DOHH2 (cell line): ENCODE measurements around the gene TRIM74.
"Not testable (repeated sequence)": the region's sequence is repeated elsewhere in the genome, so short reads cannot be mapped to it uniquely, and the experiment has no call there.

Source experiments
- H3F3A ChIP-seq: fragments of 200-600 bp; sonication (generic), shearing (Covaris generic); 2 replicates; pipeline ENCODE4 v1.6.0; 2016; ENCODE audit warnings: antibody characterized with exemption, mild to moderate bottlenecking; ENCODE audit not compliant: control insufficient read depth, insufficient read depth
- H3K27ac ChIP-seq: fragments of 200-600 bp; sonication (generic); 2 replicates; pipeline ENCODE4 v1.5.1; 2014; ENCODE audit warnings: low read depth, mild to moderate bottlenecking, low read length, moderate library complexity
- H3K27me3 ChIP-seq: fragments of 200-600 bp; sonication (generic); 2 replicates; pipeline ENCODE4 v1.6.1; 2014; ENCODE audit warnings: mild to moderate bottlenecking, low read length, mixed read lengths; ENCODE audit not compliant: control insufficient read depth
- H3K36me3 ChIP-seq: fragments of 200-600 bp; sonication (generic); 2 replicates; pipeline ENCODE4 v1.6.1; 2014; ENCODE audit warnings: mild to moderate bottlenecking, low read length, moderate library complexity, mixed read lengths; ENCODE audit not compliant: control insufficient read depth
- H3K4me1 ChIP-seq: fragments of 200-600 bp; sonication (generic); 2 replicates; pipeline ENCODE4 v1.6.1; 2014; ENCODE audit warnings: mild to moderate bottlenecking, low read length, mixed read lengths; ENCODE audit not compliant: control insufficient read depth
- H3K4me2 ChIP-seq: fragments of 200-600 bp; sonication (generic); 2 replicates; pipeline ENCODE4 v1.6.0; 2014; ENCODE audit warnings: mild to moderate bottlenecking, low read length, moderate library complexity
- H3K4me3 ChIP-seq: fragments of 200-600 bp; sonication (generic); 2 replicates; pipeline ENCODE4 v1.5.1; 2014; ENCODE audit warnings: mild to moderate bottlenecking, low read length, mixed read lengths
- H3K79me2 ChIP-seq: fragments of 200-600 bp; sonication (generic); 2 replicates; pipeline ENCODE4 v1.6.1; 2014; ENCODE audit warnings: mild to moderate bottlenecking, low read length, mixed read lengths; ENCODE audit not compliant: control insufficient read depth
- H3K9me2 ChIP-seq: fragments of 200-600 bp; sonication (generic); replicated peaks from 2 replicates; pipeline ENCODE4 v1.6.1; 2014; ENCODE audit warnings: mild to moderate bottlenecking, low read length, mixed read lengths; ENCODE audit not compliant: control insufficient read depth
- H3K9me3 ChIP-seq: fragments of 200-600 bp; sonication (generic); 2 replicates; pipeline ENCODE4 v1.6.1; 2014; ENCODE audit warnings: antibody characterized with exemption, low read length, mixed read lengths; ENCODE audit not compliant: control insufficient read depth, insufficient read depth
- H4K20me1 ChIP-seq: fragments of 200-600 bp; sonication (generic); 2 replicates; pipeline ENCODE4 v1.6.0; 2014; ENCODE audit warnings: low read depth, mild to moderate bottlenecking, antibody characterized with exemption, low read length, moderate library complexity; ENCODE audit not compliant: control insufficient read depth, insufficient read depth

Gene TRIM74

GRCh38 chr7:72965186-72965975 lies 3.9 kb downstream of the TRIM74 start:
- not testable (repeated sequence) for H3K9me3 ChIP-seq, H3K79me2 ChIP-seq, H3K9me2 ChIP-seq, H4K20me1 ChIP-seq, H3K4me1 ChIP-seq, H3K27me3 ChIP-seq, H3K36me3 ChIP-seq, H3F3A ChIP-seq, H3K27ac ChIP-seq, H3K4me2 ChIP-seq, H3K4me3 ChIP-seq

GRCh38 chr7:72963056-72963455 lies 6.2 kb downstream of the TRIM74 start:
- not testable (repeated sequence) for H3K27ac ChIP-seq, H3K4me2 ChIP-seq, H3K9me2 ChIP-seq, H3K36me3 ChIP-seq, H3F3A ChIP-seq, H3K9me3 ChIP-seq, H3K4me3 ChIP-seq, H3K79me2 ChIP-seq, H3K4me1 ChIP-seq, H3K27me3 ChIP-seq, H4K20me1 ChIP-seq

- not testable (repeated sequence) for H3K9me3 ChIP-seq, H3K4me2 ChIP-seq, H4K20me1 ChIP-seq, H3K79me2 ChIP-seq, H3K27me3 ChIP-seq, H3F3A ChIP-seq, H3K4me1 ChIP-seq, H3K4me3 ChIP-seq, H3K36me3 ChIP-seq, H3K27ac ChIP-seq, H3K9me2 ChIP-seq
Observed at GRCh38 chr7:72961346-72961650, 8.0 kb downstream of the TRIM74 start.

GRCh38 chr7:72960626-72961345 lies 8.5 kb downstream of the TRIM74 start:
- not testable (repeated sequence) for H3K4me3 ChIP-seq, H3K36me3 ChIP-seq, H3K27ac ChIP-seq, H3K79me2 ChIP-seq, H3K4me1 ChIP-seq, H4K20me1 ChIP-seq, H3K9me3 ChIP-seq, H3K4me2 ChIP-seq, H3K27me3 ChIP-seq, H3F3A ChIP-seq, H3K9me2 ChIP-seq

- H3K27ac ChIP-seq, H3K36me3 ChIP-seq, H3F3A ChIP-seq, H3K4me2 ChIP-seq, H3K9me2 ChIP-seq, H3K9me3 ChIP-seq, H3K4me3 ChIP-seq, H3K79me2 ChIP-seq, H3K4me1 ChIP-seq, H4K20me1 ChIP-seq, H3K27me3 ChIP-seq: not testable (repeated sequence)
Observed at GRCh38 chr7:72960029-72960428, 9.2 kb downstream of the TRIM74 start.

- H3K9me2 ChIP-seq, H3K79me2 ChIP-seq, H3K27ac ChIP-seq, H3F3A ChIP-seq, H3K36me3 ChIP-seq, H3K4me1 ChIP-seq, H4K20me1 ChIP-seq, H3K27me3 ChIP-seq, H3K9me3 ChIP-seq: not testable (repeated sequence)
- Histone ChIP-seq H3K4me3 (peak overlapping the region; percentile 34; the same call in 1 of the 2 replicates), H3K4me2 (peak overlapping the region; percentile 44; the same call in 1 of the 2 replicates)
Observed at GRCh38 chr7:72954563-72955198, 14.6 kb downstream of the TRIM74 start.

- not testable (repeated sequence) for H4K20me1 ChIP-seq, H3K27me3 ChIP-seq, H3K4me1 ChIP-seq, H3K9me2 ChIP-seq, H3K36me3 ChIP-seq, H3K9me3 ChIP-seq, H3F3A ChIP-seq, H3K79me2 ChIP-seq, H3K27ac ChIP-seq
- Histone ChIP-seq H3K4me3 (peak overlapping the region; percentile 62), H3K4me2 (peak overlapping the region; percentile 56)
Observed at GRCh38 chr7:72953901-72954562, 15.2 kb downstream of the TRIM74 start.

GRCh38 chr7:72950432-72950831 lies 18.8 kb downstream of the TRIM74 start:
- H3K4me2 ChIP-seq, H4K20me1 ChIP-seq, H3K27ac ChIP-seq, H3K9me3 ChIP-seq, H3K4me1 ChIP-seq, H3K9me2 ChIP-seq, H3K79me2 ChIP-seq, H3K4me3 ChIP-seq, H3K27me3 ChIP-seq, H3F3A ChIP-seq: not testable (repeated sequence)
- H3K36me3 ChIP-seq, result peaks cover 26% of the 10 kb centered on the region
